NCI-H146 (cell line): ENCODE measurements around the gene ZNF625.
A peak's percentile ranks its signal among the peaks of the same experiment; 100 is the strongest.

ENCODE experiments used
- DNase-seq: peaks from one replicate; lab custom pipeline; 2025; lab: John Stamatoyannopoulos, UW

ZNF625 gene

GRCh38 chr19:12156223-12157058, at the start of gene ZNF625:
ZNF625 (minus strand) TSS chr19:12156734; CDS start chr19:12156558, 176 bp downstream.
- peak; percentile 98 for DNase-seq

DNA sequence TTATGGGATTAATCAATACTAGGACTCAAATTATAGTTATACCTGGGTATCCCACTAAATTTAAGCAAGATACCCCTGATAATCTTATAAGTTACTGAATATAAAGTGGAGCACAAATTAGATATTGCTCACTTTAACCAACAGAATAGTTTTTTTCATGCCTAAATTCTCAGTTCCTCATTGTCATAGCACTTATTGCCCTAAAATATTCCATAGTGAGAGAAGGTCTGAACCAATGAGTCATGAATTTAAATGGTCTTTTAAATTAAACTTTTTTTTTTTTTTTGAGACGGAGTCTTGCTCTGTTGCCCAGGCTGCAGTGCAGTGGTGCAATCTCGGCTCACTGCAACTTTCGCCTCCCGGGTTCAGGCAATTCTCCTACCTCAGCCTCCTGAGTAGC, 48.8 kb upstream of the ZNF625 start:
- no peak for DNase-seq

- DNase-seq = peak; percentile 7
Observed at GRCh38 chr19:12202250-12202649, 45.7 kb upstream of the ZNF625 start.

- no peak for DNase-seq
Observed at GRCh38 chr19:12199757-12200419, 43.4 kb upstream of the ZNF625 start.

- no peak for DNase-seq
Observed at GRCh38 chr19:12198136-12198535, 41.6 kb upstream of the ZNF625 start.

DNA sequence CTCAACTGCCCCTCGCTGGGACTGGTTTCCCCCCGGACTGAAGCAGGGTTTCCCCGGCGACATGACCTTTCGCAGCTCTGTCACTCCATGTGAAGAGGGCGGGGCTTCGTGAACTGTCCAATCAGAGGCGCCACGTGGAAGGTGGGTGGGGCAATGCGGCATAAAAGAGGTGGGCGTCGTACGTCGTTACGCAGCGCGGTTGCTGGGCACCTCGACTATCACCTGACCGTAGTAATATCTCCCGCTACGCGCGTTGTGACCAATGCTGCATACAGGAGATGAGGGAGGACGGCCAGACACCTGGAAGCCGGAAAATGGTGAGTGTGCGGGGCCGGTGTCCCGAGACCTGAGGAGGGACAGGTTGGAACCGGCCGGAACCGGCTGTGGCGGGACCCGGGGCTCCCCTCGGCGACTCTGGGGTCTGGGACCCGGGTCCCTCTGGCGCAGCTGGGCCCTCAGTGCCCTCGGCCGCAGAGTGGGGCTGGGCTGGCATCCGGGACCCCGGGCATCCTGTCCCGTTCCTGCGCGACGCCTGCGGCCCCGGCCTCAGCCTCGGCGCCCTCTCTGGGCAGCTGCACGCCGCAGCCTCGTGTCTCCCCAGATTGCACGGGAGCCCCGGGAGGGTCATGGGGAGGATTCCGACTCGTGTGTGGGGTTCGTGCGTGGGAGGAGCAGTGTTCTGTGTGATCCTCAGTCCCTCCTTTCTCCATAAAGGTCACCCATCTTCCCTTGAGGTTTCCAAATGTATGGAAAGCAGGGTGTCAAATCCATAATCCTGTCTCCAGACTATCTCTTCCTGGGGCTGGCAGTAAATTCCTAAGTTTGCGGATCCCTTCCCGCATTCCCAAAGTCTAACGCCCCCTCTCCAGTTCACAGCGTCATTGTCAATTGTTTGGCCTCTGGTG, 38.5 kb upstream of the ZNF625 start:
- DNase-seq = no peak

DNA sequence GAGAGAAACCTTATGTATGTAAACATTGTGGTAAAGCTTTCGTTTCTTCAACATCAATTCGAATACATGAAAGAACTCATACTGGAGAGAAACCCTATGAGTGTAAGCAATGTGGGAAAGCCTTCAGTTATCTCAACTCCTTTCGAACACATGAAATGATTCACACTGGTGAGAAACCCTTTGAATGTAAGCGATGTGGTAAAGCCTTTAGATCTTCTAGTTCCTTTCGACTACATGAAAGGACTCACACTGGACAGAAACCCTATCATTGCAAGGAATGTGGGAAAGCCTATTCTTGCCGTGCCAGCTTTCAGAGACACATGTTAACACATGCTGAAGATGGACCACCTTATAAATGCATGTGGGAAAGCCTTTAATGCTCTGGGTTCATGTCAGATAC, 31.1 kb upstream of the ZNF625 start:
- DNase-seq = no peak

- DNase-seq = no peak
Observed at GRCh38 chr19:12180377-12180776, 23.8 kb upstream of the ZNF625 start.

DNA sequence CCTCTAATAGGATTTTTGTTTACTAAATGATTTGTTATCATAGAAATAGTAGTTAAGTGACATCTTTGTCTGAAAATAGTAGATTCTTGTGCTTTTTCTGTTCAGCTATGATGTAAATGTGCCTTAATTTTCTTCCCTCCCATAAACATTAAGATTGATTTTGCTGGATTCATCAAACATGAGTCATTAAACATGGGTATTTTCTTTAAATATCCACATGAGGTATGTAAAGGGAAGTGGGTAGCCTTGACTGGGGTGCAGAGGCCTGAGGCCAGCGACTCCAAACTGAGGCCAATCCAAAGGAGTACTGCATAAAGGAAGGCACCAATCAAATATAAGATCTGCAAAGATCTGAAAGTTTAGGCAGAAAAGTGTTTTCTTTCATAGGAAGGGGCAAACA, 10.1 kb upstream of the ZNF625 start:
- DNase-seq = no peak

DNA sequence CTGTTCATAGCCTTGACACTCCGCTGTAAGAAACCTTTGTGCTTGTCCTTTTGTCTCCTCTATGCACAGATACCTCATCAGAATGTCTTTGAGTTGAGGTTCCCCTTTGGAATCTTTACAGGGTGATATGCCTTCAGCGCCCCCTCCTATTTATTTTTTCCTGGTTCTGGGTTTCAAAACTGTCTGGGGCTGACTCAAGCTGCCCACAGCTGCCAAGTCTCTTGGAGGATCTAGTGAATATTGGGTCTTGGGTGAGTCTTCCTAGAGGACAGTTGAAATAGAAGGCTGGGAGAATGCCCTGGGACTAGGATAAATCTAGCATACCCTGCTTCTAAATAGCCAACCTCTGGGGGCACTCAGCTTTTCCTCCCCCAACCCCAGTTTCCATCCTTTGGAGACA, 7.3 kb upstream of the ZNF625 start:
- no peak for DNase-seq

GRCh38 chr19:12162882-12163806, 6.6 kb upstream of the ZNF625 start, which contains the start of gene ZNF136:
ZNF136 (plus strand) TSS chr19:12163096; CDS start chr19:12163204, 108 bp downstream.
- peak; percentile 97 for DNase-seq

GRCh38 chr19:12162513-12162881, 6.0 kb upstream of the ZNF625 start:
- no peak for DNase-seq

DNA sequence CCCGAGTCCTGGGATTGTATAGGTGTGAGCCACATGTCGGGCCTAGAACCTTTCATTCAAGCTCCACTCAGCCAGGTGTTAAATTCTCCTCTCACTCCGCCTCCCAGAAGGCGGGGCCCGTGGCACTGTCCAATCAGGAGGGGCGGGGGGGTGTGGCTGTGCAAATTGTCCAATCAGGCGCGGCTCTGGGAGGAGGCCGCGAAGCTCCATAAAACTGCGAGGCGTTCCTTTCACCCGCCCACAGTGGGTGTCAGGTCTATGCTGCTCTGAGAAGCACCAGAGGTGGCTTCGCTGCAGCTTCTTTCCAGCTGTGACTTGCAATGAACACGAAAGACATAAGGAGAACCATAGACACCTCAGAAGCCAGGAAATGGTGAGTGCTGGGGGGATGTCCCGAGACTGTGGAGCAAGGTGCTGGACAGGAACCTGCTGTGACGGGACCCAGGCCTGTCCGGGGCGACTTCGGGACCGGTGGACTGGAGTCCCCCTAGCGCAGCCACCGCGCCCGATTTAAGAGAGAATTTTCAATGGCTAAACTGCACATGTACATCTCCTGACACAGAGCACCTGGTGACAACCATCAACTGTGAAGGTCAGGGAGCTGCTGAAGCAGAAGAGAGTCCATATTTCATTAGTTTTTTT, 3.4 kb upstream of the ZNF625 start:
- DNase-seq = no peak

DNA sequence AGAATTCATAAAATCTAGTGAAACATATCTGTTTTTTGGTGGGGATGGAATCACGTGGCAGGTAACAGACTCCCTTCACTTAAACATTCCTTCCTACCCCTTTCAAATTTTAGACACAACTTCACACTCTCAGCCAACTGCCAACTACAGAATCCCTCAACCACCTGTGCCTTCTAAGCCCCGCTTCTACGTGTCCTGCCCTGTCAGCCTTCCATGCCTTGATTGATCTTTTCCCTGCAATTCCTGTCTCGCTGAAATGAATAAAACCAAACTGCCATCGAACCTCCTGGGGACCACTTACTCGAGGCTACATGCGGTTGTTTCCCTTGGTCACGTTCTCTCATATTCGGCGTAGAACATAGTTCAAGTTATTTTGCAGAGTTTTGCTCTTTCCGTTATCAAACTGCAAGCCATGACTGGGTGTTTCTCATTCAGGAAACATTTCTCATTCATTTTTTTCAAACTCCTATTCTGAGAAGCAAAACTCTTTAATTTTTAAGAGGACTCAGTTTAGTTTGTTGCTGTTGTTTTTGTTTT, 1.1 kb downstream of the ZNF625 start:
- no peak for DNase-seq

GRCh38 chr19:12145348-12145747, 11.2 kb downstream of the ZNF625 start:
- DNase-seq = no peak

- DNase-seq = no peak
Observed at GRCh38 chr19:12141405-12141736, 15.2 kb downstream of the ZNF625 start.

- DNase-seq = peak; percentile 90
Observed at GRCh38 chr19:12140545-12141404, 15.8 kb downstream of the ZNF625 start.

- DNase-seq = peak; percentile 97
Observed at GRCh38 chr19:12139885-12140544, 16.5 kb downstream of the ZNF625 start, which contains the start of gene ZNF20. ZNF20 (minus strand) TSS chr19:12140350; CDS start chr19:12140182, 168 bp downstream.

DNA sequence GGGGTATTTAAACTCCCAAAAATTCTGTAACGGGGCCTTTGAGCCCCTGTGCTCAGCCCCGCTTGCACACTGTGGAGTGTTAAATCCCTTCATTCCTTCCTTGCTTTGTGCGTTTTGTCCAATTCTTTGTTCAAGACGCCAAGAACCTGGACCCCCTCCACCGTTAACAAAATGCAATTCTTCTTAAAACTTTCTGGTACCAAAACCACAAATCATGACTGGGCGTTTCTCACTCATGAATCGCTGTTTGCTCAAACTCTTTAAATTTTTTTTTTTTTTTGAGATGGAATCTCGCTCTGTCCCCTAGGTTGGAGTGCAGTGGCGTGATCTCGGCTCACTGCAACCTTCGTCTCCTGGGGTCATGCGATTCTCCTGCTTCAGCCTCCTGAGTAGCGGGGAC, 17.3 kb downstream of the ZNF625 start:
- no peak for DNase-seq
